Measurements from ENCODE around the gene CASZ1. TPM values are rescaled to one million over a fixed set of nuclear protein-coding genes. Genes with fewer than 3 reads are reported as not detected.

Gene CASZ1
- total and polyA plus RNA-seq, 2 donors (not counting 3 experiments of a cell fraction or from before 2014, with no cell fraction given) = 1.5 to 5.2 TPM

DNA sequence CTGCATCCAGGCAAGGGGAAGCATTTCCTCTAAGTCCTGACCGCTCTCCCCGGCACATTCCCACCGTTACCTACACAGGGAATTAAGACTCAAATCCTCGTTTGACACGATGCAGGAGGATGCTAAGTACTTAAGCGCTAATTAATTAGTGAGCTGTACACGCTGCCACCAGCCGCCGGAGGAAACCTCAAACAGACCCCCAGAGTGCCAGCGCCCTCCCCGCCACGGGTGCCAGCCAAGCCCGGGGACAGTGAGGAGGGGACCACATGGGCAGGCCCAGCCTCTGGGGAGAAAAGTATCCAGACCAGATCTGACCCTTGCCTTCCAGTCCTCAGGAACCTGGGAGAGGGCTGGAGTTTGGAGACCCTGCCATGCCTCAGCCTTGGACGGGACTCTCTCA, 17.4 kb upstream of the CASZ1 start:
- Histone ChIP-seq H3K9ac (replicated peaks; ENCODE audit: extremely low read depth, insufficient read depth, low read length) (no peak overlapping the region), H3K79me2 (ENCODE audit: control insufficient read depth, insufficient read depth, low read length) (no peaks in the 10 kb centered on the region), H4K20me1 (replicated peaks; ENCODE audit: control insufficient read depth, extremely low read depth, insufficient read depth, low read length) (no peaks in the 10 kb centered on the region), H3K27ac (ENCODE audit: insufficient read depth, low read depth, low read length) (no peak overlapping the region), H2AFZ (ENCODE audit: low read depth, low read length) (no peak overlapping the region), H3K27me3 (ENCODE audit: control insufficient read depth in 2 of 2, insufficient read depth in 2 of 2, low read length in 2 of 2) (peaks cover 6 to 7% of the 10 kb centered on the region in 2 experiments), H3K4me1 (ENCODE audit: control insufficient read depth, extremely low read depth, insufficient read depth, low read length) (no peaks in the 10 kb centered on the region), H3K9me1 (replicated peaks; ENCODE audit: control insufficient read depth, extremely low read depth, insufficient read depth, low read length) (no peaks in the 10 kb centered on the region), H3K36me3 (ENCODE audit: control insufficient read depth in 2 of 2, extremely low read depth in 1 of 2, insufficient read depth in 2 of 2, low read length in 2 of 2) (no peaks in the 10 kb centered on the region), H3K4me2 (ENCODE audit: insufficient read depth, low read length) (no peak overlapping the region), H3K9me3 (replicated peaks; ENCODE audit: control insufficient read depth, insufficient read depth, low read length) (no peaks in the 10 kb centered on the region), H3K4me3 (replicated peaks in 1 of 3; ENCODE audit: insufficient read depth in 1 of 3, low read depth in 1 of 3, low read length in 3 of 3) (no peak overlapping the region)
- FAIRE-seq (no peak), DNase-seq (ENCODE audit: low read depth, low spot score) (no peak)
- dilution Hi-C loops (cut with MboI; ENCODE audit: extremely low pct_ligation_motif_present, low sequenced_read_pairs) = no loop called here
- intact Hi-C loops (cut with micrococcal nuclease) = no loop called here
- ChIA-PET POLR2A (no interaction called here), CTCF (no interaction called here)
- BruUV-seq (replicated peaks) = no TSS peak
- TF ChIP-seq POLR2A (IDR thresholded peaks at IDR 0.05; ENCODE audit: low read depth, low read length) = no peak
- no peak for TF ChIP-seq FOS (IDR thresholded peaks at IDR 0.05; ENCODE audit: borderline replicate concordance, insufficient read depth, low read length)
- TF ChIP-seq, protein P1, sequence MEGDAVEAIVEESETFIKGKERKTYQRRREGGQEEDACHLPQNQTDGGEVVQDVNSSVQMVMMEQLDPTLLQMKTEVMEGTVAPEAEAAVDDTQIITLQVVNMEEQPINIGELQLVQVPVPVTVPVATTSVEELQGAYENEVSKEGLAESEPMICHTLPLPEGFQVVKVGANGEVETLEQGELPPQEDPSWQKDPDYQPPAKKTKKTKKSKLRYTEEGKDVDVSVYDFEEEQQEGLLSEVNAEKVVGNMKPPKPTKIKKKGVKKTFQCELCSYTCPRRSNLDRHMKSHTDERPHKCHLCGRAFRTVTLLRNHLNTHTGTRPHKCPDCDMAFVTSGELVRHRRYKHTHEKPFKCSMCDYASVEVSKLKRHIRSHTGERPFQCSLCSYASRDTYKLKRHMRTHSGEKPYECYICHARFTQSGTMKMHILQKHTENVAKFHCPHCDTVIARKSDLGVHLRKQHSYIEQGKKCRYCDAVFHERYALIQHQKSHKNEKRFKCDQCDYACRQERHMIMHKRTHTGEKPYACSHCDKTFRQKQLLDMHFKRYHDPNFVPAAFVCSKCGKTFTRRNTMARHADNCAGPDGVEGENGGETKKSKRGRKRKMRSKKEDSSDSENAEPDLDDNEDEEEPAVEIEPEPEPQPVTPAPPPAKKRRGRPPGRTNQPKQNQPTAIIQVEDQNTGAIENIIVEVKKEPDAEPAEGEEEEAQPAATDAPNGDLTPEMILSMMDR (IDR thresholded peaks at IDR 0.05; ENCODE audit: extremely low read depth in 1 of 2, insufficient read depth in 1 of 2, low read depth in 1 of 2, low read length in 2 of 2) = no peak
- no peak for TF ChIP-seq EZH2 (IDR thresholded peaks at IDR 0.05; ENCODE audit: borderline replicate concordance, low read depth, low read length, severe bottlenecking)
- TF ChIP-seq, protein P2, sequence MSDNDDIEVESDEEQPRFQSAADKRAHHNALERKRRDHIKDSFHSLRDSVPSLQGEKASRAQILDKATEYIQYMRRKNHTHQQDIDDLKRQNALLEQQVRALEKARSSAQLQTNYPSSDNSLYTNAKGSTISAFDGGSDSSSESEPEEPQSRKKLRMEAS (IDR thresholded peaks at IDR 0.05; ENCODE audit: insufficient read depth, insufficient read length) = no peak
- TF ChIP-seq MYC (IDR thresholded peaks at IDR 0.05; ENCODE audit: low read depth, low read length) = no peak
- TF ChIP-seq JUN (IDR thresholded peaks at IDR 0.05; ENCODE audit: borderline replicate concordance, insufficient read depth, insufficient read length, low read depth) = no peak
- no peak for TF ChIP-seq POLR2AphosphoS5 (IDR thresholded peaks at IDR 0.05; ENCODE audit: insufficient read depth, low read depth, low read length)
- TF ChIP-seq GATA2 (IDR thresholded peaks at IDR 0.05; ENCODE audit: insufficient read depth, insufficient read length, low read depth, low read length) = no peak
